ENCODE results near the gene NCOA1. TPM values are rescaled to one million over a fixed set of nuclear protein-coding genes. Genes with fewer than 3 reads are reported as not detected.

NCOA1 gene
- total and polyA plus RNA-seq, 3 donors from 2014 or later, result 52.3 to 124 (median 109) TPM

- intact Hi-C loops (cut with DNase I; ENCODE audit: low total_unique reads), result no loop called here
- Histone ChIP-seq H3K9me3 (no peaks in the 10 kb centered on the region), H3K4me1 (peaks cover 33% of the 10 kb centered on the region), H3K36me3 (ENCODE audit: low read depth, missing control alignments) (no peaks in the 10 kb centered on the region), H3K27me3 (no peaks in the 10 kb centered on the region), H3K27ac (peak overlapping the region in 1 of 2 donors; percentile 28), H3K4me3 (no peak overlapping the region)
- TF ChIP-seq CTCF (IDR thresholded peaks at IDR 0.05) (no peak), POLR2A (IDR thresholded peaks at IDR 0.05) (no peak)
- DNase-seq, result no peak
- WGBS, 2 donors, result 37 to 40% methylated on average over 2 of the region's 2 CpGs
Measured at GRCh38 chr2:24512404-24512803, 21.4 kb downstream of the NCOA1 start.

GRCh38 chr2:24512831-24513230 is 21.8 kb downstream of the NCOA1 start:
- H3K27ac ChIP-seq, result peak overlapping the region in 1 of 2 donors; percentile 28

GRCh38 chr2:24513281-24514071 is 22.4 kb downstream of the NCOA1 start:
- Histone ChIP-seq H3K27ac (peak overlapping the region in 1 of 2 donors; percentile 28), H3K4me3 (no peak overlapping the region), H3K9me3 (no peaks in the 10 kb centered on the region), H3K27me3 (no peaks in the 10 kb centered on the region), H3K4me1 (peaks cover 36% of the 10 kb centered on the region), H3K36me3 (ENCODE audit: low read depth, missing control alignments) (no peaks in the 10 kb centered on the region)
- TF ChIP-seq CTCF (IDR thresholded peaks at IDR 0.05) (no peak), POLR2A (IDR thresholded peaks at IDR 0.05) (no peak)
- 84 to 85% methylated on average over 9 of the region's 9 CpGs for WGBS, 2 donors
- intact Hi-C loops (cut with DNase I; ENCODE audit: low total_unique reads), result no loop called here
- DNase-seq, result no peak

More at GRCh38 chr2:24512831-24513230, 21.8 kb downstream of the NCOA1 start:
- TF ChIP-seq POLR2A (IDR thresholded peaks at IDR 0.05), result no peak
- TF ChIP-seq CTCF (IDR thresholded peaks at IDR 0.05), result no peak
- Histone ChIP-seq H3K36me3 (ENCODE audit: low read depth, missing control alignments) (no peaks in the 10 kb centered on the region), H3K4me3 (no peak overlapping the region), H3K27me3 (no peaks in the 10 kb centered on the region), H3K4me1 (peaks cover 36% of the 10 kb centered on the region), H3K9me3 (no peaks in the 10 kb centered on the region)
- 56 to 65% methylated on average over 6 of the region's 6 CpGs for WGBS, 2 donors
- intact Hi-C loops (cut with DNase I; ENCODE audit: low total_unique reads), result no loop called here
- DNase-seq, result no peak

- Histone ChIP-seq H3K27me3 (no peaks in the 10 kb centered on the region), H3K9me3 (no peaks in the 10 kb centered on the region), H3K4me1 (peaks cover 33% of the 10 kb centered on the region), H3K27ac (no peak overlapping the region), H3K36me3 (ENCODE audit: low read depth, missing control alignments) (no peaks in the 10 kb centered on the region), H3K4me3 (no peak overlapping the region)
- DNase-seq, result no peak
- WGBS, 2 donors, result 39 to 58% methylated on average over 2 of the region's 2 CpGs
- TF ChIP-seq CTCF (IDR thresholded peaks at IDR 0.05) (no peak), POLR2A (IDR thresholded peaks at IDR 0.05) (no peak)
- intact Hi-C loops (cut with DNase I; ENCODE audit: low total_unique reads), result no loop called here
Measured at GRCh38 chr2:24514820-24515219, 23.8 kb downstream of the NCOA1 start.

DNA sequence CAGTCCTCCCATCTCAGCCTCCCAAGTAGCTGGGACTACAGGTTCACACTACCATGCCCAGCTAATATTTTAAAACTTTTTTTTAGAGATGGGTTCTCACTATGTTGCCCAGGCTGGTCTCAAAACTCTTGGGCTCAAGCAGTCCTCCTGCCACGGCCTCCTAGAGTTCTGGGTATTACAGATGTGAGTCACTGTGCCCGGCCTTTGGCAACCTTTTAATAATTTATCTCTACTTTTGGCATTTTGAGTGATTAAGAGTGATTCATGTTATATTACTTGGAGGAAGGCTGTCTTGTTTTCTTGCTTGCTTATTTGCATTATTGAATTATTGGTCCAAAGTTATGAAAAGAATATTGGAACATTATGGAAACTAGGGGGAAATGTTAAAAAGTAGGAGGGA is 24.3 kb downstream of the NCOA1 start:
- TF ChIP-seq CTCF (IDR thresholded peaks at IDR 0.05) (no peak), POLR2A (IDR thresholded peaks at IDR 0.05) (no peak)
- peaks cover 33% of the 10 kb centered on the region for H3K4me1 ChIP-seq
- no peak overlapping the region for H3K4me3 ChIP-seq
- no peaks in the 10 kb centered on the region for H3K36me3 ChIP-seq (ENCODE audit: low read depth, missing control alignments)
- no peaks in the 10 kb centered on the region for H3K9me3 ChIP-seq
- no peaks in the 10 kb centered on the region for H3K27me3 ChIP-seq
- DNase-seq, result no peak
- intact Hi-C loops (cut with DNase I; ENCODE audit: low total_unique reads), result no loop called here
- H3K27ac ChIP-seq, result no peak overlapping the region
- 59 to 77% methylated on average over 2 of the region's 2 CpGs for WGBS, 2 donors

Measured in testis (tissue), 3 donors.